Forelimb muscle (tissue), 1 donor: ENCODE results near the gene RTN4RL1. TPM values are rescaled to one million over a fixed set of nuclear protein-coding genes. Genes with fewer than 3 reads are reported as not detected.

Experiments
- DNase-seq: peaks from one replicate; pipeline ENCODE4 v3.0.0-alpha.2; 2013; ENCODE audit warnings: low read depth
- polyA plus RNA-seq: library from polyadenylated mRNA; unstranded; fragments of 120-200 nt; gene quantifications from one replicate; pipeline ENCODE4 v1.2.1, GENCODE V29; 2013; ENCODE audit not compliant: insufficient read length

RTN4RL1 gene
- polyA plus RNA-seq, 1 donor = 1.5 TPM

DNA sequence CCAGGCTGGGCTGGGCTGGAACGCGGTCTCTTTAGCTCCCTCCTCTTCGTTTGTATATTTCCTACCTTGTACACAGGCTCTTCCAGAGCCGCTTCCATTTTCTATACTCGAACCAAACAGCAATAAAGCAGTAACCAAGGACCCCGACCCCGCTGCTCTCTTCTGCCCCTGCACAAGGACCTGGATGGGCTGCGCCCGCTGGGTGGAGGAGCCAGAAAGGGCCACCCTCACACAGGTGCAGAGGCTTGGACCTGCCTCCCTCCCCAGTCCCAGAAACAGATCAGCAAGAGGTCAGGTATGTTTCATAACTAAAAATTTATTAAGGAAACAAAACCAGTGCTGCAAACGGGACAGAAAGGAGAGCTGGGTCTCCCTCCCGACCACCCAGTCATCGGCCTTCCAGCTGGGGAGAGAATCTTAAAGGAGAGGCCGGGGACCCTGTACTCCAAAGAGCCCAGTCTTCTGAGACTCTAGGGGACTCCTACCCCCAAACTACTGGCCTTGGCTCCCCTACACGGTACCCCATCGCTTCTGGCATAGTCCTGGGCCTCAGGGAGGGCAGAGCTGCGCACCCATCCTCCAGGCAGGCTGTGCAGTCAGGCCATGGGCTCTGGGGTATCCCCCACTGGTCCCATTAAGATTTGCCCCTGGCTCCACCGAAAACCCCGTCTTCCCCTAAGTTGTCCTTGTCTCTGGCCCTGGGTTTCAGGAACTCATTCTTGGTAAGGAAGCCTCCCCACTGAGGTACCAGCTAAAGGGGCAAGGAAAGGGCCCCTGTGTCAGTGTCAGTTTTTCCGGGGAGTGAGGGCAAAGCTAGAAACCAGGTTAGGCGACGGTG is 34.6 kb upstream of the RTN4RL1 start:
- DNase-seq = no peak

DNA sequence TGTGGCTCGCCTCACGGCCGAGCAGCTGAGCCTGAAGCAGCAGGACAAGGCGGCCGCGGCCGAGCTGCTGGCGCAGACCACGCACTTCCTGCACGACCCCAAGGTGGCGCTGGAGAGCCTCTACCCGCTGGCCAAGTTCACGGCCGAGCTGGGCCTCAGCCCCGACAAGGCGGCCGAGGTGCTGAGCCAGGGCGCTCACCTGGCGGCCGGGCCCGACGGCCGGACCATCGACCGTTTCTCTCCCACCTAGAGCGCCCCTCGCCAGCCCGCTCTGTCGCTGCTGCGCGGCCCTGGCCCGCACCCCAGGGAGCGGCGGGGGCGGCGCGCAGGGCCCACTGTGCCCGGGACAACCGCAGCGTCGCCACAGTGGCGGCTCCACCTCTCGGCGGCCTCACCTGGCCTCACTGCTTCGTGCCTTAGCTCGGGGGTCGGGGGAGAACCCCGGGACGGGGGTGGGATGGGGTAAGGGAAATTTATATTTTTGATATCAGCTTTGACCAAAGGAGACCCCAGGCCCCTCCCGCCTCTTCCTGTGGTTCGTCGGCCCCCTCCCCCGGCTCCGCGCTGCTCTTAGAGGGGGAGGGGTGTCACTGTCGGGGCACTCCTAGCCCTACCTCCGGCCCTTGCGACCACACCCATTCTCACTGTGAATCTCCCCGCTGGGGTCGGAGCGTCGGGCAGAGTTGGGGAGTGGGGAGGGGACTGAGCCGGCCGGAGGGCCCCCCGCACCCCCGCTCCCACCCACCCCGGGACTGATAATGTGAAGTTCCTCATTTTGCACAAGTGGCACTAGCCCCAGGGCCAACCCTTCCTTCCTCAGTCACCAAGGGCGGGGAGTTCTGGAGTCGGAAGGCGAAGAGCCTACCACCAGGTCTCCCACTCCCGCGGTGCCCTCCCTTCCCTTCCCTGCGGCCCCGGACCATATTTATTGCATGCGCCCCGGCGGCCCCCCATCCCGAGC is 33.7 kb upstream of the RTN4RL1 start:
- DNase-seq = no peak

DNA sequence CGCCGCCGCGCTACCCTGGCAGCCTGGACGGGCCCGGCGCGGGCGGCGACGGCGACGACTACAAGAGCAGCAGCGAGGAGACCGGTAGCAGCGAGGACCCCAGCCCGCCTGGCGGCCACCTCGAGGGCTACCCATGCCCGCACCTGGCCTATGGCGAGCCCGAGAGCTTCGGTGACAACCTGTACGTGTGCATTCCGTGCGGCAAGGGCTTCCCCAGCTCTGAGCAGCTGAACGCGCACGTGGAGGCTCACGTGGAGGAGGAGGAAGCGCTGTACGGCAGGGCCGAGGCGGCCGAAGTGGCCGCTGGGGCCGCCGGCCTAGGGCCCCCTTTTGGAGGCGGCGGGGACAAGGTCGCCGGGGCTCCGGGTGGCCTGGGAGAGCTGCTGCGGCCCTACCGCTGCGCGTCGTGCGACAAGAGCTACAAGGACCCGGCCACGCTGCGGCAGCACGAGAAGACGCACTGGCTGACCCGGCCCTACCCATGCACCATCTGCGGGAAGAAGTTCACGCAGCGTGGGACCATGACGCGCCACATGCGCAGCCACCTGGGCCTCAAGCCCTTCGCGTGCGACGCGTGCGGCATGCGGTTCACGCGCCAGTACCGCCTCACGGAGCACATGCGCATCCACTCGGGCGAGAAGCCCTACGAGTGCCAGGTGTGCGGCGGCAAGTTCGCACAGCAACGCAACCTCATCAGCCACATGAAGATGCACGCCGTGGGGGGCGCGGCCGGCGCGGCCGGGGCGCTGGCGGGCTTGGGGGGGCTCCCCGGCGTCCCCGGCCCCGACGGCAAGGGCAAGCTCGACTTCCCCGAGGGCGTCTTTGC is 32.8 kb upstream of the RTN4RL1 start:
- DNase-seq = no peak

DNA sequence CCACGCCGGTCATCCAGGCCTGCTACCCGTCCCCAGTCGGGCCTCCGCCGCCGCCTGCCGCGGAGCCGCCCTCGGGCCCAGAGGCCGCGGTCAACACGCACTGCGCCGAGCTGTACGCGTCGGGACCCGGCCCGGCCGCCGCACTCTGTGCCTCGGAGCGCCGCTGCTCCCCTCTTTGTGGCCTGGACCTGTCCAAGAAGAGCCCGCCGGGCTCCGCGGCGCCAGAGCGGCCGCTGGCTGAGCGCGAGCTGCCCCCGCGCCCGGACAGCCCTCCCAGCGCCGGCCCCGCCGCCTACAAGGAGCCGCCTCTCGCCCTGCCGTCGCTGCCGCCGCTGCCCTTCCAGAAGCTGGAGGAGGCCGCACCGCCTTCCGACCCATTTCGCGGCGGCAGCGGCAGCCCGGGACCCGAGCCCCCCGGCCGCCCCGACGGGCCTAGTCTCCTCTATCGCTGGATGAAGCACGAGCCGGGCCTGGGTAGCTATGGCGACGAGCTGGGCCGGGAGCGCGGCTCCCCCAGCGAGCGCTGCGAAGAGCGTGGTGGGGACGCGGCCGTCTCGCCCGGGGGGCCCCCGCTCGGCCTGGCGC is 32.1 kb upstream of the RTN4RL1 start:
- DNase-seq = no peak

DNA sequence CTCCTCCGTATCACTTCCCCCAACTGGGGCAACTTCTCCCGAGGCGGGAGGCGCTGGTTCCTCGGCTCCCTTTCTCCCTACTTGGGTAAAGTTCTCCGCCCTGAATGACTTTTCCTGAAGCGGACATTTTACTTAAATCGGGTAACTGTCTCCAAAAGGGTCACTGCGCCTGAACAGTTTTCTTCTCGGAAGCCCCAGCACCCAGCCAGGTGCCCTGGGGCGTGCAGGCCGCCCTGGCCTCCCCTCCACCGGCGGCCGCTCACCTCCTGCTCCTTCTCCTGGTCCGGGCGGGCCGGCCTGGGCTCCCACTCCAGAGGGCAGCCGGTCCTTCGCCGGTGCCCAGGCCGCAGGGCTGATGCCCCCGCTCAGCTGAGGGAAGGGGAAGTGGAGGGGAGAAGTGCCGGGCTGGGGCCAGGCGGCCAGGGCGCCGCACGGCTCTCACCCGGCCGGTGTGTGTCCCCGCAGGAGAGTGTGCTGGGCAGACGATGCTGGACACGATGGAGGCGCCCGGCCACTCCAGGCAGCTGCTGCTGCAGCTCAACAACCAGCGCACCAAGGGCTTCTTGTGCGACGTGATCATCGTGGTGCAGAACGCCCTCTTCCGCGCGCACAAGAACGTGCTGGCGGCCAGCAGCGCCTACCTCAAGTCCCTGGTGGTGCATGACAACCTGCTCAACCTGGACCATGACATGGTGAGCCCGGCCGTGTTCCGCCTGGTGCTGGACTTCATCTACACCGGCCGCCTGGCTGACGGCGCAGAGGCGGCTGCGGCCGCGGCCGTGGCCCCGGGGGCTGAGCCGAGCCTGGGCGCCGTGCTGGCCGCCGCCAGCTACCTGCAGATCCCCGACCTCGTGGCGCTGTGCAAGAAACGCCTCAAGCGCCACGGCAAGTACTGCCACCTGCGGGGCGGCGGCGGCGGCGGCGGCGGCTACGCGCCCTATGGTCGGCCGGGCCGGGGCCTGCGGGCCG is 31.4 kb upstream of the RTN4RL1 start:
- DNase-seq = no peak

DNA sequence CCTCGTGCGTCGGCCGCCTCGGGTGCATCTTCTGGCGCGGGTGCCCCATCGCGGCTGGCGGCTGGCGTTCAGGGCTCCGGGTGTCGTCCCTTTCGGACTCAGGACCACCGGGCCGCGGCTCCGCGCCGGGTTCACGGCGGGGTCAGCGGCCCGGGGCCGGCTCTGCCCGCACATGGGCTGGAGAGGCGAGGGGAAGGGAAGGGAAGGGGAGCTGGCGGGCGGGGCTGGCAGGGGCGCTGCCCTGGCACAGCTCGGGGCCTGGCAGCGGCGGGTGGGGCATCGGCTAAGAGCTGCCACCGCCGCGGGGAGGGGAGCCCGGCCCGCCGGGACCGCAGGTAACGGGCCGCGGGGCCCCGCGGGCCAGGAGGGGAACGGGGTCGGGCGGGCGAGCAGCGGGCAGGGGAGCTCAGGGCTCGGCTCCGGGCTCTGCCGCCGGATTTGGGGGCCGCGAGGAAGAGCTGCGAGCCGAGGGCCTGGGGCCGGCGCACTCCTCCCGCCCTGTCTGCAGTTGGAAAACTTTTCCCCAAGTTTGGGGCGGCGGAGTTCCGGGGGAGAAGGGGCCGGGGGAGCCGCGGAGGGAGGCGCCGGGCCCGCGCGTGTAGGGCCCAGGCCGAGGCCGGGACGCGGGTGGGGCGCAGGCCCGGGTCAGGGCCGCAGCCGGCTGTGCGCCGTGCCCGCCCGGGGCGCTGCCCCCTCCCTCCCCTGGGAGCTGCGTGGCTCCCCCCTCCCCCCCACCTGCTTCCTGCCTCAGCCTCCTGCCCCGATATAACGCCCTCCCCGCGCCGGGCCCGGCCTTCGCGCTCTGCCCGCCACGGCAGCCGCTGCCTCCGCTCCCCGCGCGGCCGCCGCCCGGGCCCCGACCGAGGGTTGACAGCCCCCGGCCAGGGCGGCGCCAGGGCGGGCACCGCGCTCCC is 30.4 kb upstream of the RTN4RL1 start:
- DNase-seq = no peak

DNA sequence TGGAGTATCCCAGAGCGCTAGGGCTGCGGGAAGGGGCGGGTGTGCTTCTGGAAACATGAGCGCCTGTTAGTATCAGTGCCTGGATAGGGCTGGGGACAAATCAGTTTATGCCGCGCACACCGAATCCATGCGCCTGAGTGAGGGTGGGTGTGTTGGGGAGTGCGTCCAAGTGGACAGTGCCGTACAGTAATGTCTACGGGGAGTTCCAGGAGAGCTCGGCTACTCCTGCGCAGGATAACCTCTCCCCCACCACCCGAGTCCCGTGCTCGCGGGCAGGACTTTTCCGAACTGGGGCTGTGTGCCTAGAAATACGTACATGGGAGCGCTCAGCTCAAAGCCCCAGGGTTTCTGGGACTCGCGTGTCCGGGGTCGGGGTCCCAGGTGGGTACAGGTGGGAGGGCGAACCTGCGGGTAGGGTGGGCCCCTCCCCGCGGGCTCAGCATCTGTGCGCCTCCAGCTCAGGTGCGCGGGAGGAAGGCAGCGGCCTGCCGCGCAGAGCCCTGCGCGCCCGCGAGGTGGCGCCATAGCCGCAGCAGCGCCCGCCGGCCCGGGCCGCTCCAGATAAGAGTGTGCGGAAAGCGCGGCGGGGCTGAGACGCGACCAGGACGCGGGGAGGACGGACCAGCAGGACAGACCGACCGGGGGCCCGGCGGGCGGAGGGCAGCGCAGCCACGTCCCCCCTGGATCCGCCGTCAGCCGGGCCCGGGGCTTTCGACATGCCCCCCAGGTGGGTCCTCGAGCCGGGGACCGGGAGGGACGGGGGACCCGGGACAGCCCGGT is 29.6 kb upstream of the RTN4RL1 start, which contains the start of gene HIC1:
Gene HIC1 (plus strand): TSS at position 592 of the 780 bp plus-strand sequence. CDS start 1,588 bp downstream, outside the sequence.
- DNase-seq = no peak

DNA sequence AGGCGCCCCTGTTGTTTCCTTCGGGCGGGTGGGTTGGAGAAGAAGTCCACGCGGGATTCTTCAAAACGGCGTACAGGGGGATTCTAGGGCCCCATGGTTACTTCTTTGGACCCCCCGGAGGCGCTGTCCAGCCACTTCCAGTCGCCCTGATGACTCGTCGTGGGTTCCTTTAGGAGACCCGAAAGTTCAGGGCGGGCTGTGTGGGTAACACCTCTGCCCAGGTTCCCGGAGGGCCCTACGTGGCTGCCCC is 29.1 kb upstream of the RTN4RL1 start:
- no peak for DNase-seq

DNA sequence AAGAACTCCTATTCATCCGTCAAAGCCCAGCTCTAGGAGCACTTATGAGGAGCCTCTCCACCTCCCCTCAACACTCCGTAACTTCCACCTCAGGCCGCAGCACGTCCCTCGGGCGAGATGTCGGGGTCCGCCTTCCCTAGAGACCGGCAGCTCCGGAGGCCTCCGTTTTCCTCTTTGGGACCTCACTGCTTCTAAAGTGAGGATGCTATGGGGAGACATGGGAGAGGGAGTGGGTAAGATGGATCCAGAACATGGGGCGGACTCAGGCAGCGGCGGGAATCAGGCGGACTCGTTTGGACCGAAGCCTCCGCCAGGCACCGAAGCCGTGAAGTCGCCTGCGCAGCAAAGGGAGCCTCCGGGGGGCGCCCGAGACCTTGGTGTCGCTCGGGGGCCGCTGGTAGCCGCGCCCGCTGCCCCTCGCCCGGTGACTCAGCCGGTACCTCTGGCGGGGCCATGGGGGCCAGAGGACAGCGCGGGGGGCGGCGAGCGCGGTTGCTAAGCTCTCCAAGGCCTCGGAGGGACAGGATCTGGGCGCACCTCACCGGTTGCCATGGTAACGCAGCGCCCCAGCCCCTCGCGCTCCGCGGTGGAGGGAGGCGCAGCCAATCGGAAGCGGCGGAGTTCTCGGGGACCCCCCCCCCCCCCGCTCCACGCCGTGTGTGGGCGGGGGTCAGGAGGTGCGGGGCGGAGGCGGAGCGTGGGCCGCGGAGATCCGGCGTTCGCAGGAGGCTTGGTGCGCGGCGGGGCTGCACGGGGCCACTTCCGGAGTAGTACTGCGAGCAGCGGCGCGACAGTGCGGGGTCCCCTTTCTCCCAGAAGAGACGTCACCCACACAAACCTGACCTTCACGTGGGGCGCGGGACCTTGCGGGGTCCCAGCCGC is 28.5 kb upstream of the RTN4RL1 start:
- no peak for DNase-seq

DNA sequence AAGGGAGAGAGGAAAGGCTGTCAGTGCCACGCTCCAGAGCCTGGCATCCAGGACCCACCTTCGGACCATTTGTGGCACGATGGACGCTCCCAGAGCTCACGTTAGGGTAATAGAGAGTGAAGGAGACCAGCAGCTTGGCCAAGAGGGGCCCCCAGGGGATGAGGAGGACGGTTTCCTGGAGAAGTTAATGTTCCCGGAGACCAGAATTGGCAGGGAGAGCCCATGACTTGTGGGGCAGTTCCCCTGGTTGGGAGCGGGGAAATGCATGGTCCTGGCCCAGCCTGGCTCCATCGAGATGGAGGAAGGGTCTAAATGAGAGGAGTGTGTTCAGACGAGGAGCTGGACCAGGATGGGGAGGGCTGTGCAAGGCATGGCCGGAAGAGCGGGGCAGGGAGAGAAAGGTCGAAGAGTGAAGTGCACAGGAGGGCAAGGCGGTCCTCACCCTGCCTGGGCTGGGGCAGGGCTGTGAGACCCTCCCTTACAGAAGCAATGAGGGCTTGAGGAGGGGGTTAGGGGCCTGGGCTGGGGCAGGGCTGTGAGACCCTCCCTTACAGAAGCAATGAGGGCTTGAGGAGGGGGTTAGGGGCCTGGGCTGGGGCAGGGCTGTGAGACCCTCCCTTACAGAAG is 26.9 kb upstream of the RTN4RL1 start:
- no peak for DNase-seq

DNA sequence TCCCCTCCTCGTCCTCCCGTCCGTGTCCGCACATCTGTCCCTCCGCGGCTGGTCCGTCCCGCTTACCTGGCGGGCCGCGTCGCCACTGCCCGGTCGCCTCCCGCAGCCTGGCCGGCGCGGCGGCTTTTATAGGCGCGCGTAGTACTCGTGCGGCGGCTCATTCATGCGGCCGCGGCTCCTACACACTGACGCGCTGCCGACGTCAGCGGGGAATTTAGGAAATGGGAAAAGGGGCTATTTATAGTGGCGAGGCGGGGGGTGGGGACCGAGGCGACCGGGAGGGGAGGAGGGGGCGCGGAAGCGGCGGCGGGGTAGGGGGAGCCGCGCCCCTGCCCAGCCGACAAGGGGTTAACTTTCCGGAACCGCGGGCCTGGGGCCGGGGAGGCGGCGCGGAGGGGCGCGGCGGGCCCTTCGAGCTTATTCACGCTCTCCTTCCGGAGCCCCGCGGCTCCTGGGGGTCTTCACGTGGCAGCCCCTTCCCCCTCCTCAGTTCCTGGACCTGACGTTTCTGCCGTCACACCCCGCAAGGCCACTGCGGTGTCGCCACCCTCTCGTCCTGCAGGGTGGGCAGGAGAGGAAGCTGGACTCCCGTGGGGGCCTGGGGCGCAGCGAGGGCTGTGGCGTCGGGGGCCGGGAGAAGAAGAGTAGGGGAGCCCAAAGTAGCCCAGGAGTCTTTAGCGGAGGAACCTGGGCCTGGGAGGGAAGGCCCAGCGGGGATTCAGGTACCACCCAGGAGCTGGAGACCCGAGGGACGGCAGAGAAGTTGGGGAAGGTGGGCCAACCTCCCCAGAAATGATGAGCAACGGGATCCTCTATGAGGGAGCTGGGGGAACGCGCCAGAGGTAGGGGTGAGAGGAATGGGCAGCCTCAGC is 26.2 kb upstream of the RTN4RL1 start:
- DNase-seq = no peak

DNA sequence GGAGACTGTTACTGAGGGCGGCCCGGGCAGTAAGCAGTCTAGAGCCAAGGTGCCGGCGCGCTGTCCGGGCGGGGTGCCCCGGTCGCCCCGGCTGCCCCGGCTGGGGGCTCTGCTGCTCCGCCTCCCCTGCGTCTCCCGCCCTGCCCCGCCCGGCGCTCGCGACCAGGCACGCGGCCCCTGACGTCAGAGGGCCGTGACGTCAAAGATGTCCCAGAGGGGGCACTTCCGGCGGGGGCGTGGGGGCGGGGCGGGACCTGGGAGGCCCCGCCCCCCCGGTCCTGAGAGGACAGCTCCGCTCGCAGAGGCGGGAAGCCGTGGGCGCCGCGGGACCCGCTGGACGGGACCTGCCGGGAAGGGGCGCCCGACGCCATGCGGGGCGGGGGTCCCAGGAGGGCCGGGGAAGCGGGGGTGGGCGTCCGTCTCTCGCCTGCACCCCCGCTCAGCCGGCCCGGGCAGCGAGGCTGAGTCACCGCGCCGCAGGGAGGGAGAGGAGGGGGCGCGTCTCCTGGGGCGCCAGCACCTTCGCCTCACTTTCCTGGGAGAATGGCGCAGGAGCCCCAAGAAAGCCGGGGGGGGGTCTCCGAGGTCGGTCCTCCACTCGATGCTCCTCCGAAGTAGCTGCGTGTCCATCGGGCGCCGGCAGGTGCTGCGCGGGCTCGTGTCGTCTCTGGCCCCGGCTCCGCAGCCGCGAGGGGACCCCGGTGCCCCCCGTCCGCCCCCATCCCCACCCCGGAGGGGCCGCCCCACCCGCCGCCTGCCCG is 25.3 kb upstream of the RTN4RL1 start:
- DNase-seq = no peak

DNA sequence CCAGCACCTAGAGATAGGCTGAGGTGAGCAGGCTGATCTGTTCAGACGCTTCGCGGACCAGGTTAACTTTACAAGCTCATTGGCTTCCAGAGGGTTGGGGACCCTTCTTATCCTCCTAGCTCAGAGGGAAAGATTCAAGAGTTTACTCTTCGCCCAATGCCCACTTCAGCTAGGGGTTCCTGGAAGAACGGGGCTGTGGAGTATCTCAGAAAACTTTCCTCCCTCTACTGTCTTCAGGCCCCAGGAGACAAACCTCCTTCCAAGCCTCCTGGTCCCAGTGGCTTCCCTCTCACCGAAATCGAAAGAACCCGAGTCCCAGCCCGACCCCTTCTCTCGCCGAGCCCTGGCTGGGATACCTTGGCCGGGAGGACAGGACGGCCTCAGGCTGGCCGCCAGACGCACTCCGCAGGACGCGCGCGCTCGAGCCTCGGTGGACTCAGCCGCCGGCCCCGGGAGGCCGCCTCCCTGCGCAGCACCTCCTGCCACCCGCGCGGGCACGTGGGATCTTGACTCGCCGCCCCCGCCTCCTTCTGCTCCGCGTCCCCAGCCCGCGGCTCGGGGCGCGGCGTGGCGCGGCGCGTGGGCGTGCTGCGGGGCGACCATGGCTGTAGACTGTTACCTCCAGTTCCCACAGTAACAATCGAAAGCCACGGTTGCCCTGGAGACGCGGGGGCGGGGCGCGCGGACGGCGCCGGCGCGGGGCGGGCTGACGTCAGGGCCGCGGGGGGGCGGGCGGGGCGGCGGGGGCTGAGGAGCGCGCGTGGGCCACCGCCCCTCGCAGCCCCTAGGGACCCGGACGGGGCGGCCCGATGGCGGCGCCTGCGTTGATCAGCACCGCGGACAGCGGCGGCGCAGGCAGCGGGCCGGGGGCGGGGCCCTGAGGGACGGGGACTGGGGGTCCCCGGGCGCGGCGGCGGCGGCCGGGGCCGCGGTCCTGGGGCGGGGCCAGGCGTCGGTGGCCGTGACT is 24.5 kb upstream of the RTN4RL1 start:
- no peak for DNase-seq

DNA sequence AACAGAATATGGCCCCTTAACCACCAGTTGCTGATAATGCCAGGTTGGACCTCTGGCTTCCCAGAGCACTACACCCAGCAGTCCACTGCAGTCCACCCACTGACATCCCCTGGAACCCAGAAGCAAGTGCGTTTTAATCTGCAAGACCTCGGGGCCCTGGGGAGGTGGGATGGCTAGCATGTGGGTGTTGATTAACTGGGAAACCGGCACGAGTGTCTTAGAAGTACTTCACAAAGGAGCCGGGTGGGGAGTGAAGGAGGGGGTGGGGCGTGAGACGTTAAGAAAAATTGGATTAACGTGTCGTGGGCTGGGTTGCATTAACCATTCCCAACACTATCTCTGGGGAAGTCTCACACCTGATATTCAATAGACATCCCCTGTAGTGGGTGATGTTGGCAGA is 23.7 kb upstream of the RTN4RL1 start:
- DNase-seq = no peak
